Uterus (tissue), 4 donors: Measurements from ENCODE around the gene KCNQ1. TPM values are rescaled to one million over a fixed set of nuclear protein-coding genes. Genes with fewer than 3 reads are reported as not detected.
A peak's percentile ranks its signal among the peaks of the same experiment; 100 is the strongest.

Source experiments
- DNase-seq, 2 donors: peaks; one replicate each; pipeline ENCODE4 v3.0.0-alpha.2; 2019 to 2020
- H3K27ac ChIP-seq, 2 donors: fragments of 200-600 bp; sonication (generic); 1 replicate in 1 of 2; 2 replicates in 1 of 2; pipeline ENCODE4 v1.5.1; 2016 to 2018
- H3K27me3 ChIP-seq, 2 donors: fragments of 200-600 bp; sonication (generic); one replicate each; pipeline ENCODE4 v1.5.1; 2018 to 2019; ENCODE audit warnings: control low read depth in 1 of 2
- H3K36me3 ChIP-seq, 2 donors: fragments of 200-600 bp; sonication (generic); one replicate each; pipeline ENCODE4 v1.5.1; 2019; ENCODE audit warnings: control low read depth in 1 of 2
- H3K4me1 ChIP-seq, 2 donors: fragments of 200-600 bp; sonication (generic); one replicate each; pipeline ENCODE4 v1.5.1; 2018 to 2019; ENCODE audit warnings: control low read depth in 1 of 2
- H3K4me3 ChIP-seq, 2 donors: fragments of 200-600 bp; sonication (generic); 1 replicate in 1 of 2; 2 replicates in 1 of 2; pipeline ENCODE4 v1.5.1; 2018 to 2019; ENCODE audit warnings: mild to moderate bottlenecking in 1 of 2
- H3K9me3 ChIP-seq, 2 donors: fragments of 200-600 bp; sonication (generic); one replicate each; pipeline ENCODE4 v1.5.1; 2019; ENCODE audit warnings: control low read depth in 1 of 2
- POLR2A ChIP-seq, 2 donors: fragments of 450-650 bp; IDR thresholded peaks; one replicate each; pipeline ENCODE4 v1.6.1; 2016; ENCODE audit warnings: antibody characterized with exemption in 2 of 2, mild to moderate bottlenecking in 1 of 2, moderate library complexity in 1 of 2
- intact Hi-C: fragments of 100-400 bp; cut with DNase I; formaldehyde crosslinking; loops from one replicate; pipeline ENCODE4 v1.15.1; 2023; ENCODE audit warnings: low total_unique reads
- total RNA-seq, 4 donors: library from RNA; depleted of rRNA in 3 of 4; stranded (reverse); fragments of >200 nt in 3 of 4; gene quantifications; one replicate each; pipeline versions ENCODE4 v1.1.0 to v1.2.4, GENCODE V29; 2014 to 2023
- TF ChIP-seq, protein P1 (sequence below), 4 experiments: fragments of 200-600 bp in 2 of 4; fragments of 450-650 bp in 2 of 4; sonication (generic) in 2 of 4; IDR thresholded peaks; one replicate each; pipeline ENCODE4 v1.5.1; 2016 to 2019; ENCODE audit warnings: antibody characterized with exemption in 4 of 4, mild to moderate bottlenecking in 2 of 4, moderate library complexity in 1 of 4
- donor health status: DM: yes; HTN: yes; CAD: no.

Gene KCNQ1
- total RNA-seq, 4 donors from 2014 or later, result 2.6 to 10.4 (median 5.4) TPM

DNA sequence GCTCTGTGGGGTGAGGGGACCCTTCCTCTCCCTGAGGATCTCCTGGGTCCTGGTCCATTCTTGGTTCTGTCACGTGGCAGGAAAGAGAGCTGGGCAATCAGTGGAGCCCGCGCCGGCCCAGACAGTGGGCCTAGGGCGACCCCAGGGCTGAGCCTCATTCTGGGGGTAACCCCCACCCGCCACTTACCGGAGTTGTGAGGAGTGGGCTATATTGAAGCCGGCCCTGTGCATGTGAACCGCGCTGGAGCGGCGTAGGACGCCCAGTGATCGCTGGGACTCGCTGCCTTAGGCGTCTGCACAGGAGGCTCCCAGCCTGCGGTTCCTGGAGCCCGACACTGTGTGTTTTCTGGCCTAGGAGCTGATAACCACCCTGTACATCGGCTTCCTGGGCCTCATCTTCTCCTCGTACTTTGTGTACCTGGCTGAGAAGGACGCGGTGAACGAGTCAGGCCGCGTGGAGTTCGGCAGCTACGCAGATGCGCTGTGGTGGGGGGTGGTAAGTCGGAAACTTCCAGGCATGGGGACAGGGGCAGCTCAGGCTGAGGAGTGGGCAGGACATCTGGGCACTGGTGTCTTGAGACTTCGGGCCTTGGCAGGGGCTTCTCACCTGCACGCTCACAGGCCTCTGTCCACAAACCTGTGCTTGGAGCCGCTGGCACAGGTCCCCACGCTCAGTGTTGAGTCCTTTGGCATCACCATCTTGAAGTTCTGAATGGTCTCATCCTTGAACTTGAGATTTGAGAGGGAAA, 127.9 kb downstream of the KCNQ1 start:
- H3K4me1 ChIP-seq, result no peaks in the 10 kb centered on the region
- no peak for DNase-seq
- TF ChIP-seq, protein P1, sequence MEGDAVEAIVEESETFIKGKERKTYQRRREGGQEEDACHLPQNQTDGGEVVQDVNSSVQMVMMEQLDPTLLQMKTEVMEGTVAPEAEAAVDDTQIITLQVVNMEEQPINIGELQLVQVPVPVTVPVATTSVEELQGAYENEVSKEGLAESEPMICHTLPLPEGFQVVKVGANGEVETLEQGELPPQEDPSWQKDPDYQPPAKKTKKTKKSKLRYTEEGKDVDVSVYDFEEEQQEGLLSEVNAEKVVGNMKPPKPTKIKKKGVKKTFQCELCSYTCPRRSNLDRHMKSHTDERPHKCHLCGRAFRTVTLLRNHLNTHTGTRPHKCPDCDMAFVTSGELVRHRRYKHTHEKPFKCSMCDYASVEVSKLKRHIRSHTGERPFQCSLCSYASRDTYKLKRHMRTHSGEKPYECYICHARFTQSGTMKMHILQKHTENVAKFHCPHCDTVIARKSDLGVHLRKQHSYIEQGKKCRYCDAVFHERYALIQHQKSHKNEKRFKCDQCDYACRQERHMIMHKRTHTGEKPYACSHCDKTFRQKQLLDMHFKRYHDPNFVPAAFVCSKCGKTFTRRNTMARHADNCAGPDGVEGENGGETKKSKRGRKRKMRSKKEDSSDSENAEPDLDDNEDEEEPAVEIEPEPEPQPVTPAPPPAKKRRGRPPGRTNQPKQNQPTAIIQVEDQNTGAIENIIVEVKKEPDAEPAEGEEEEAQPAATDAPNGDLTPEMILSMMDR (IDR thresholded peaks at IDR 0.05), result no peak
- TF ChIP-seq POLR2A (IDR thresholded peaks at IDR 0.05), result no peak
- H3K9me3 ChIP-seq, result no peaks in the 10 kb centered on the region
- H3K27me3 ChIP-seq, result no peaks in the 10 kb centered on the region
- no peak overlapping the region for H3K4me3 ChIP-seq
- intact Hi-C loops, result no loop called here
- no peak overlapping the region for H3K27ac ChIP-seq
- H3K36me3 ChIP-seq, result no peaks in the 10 kb centered on the region

DNA sequence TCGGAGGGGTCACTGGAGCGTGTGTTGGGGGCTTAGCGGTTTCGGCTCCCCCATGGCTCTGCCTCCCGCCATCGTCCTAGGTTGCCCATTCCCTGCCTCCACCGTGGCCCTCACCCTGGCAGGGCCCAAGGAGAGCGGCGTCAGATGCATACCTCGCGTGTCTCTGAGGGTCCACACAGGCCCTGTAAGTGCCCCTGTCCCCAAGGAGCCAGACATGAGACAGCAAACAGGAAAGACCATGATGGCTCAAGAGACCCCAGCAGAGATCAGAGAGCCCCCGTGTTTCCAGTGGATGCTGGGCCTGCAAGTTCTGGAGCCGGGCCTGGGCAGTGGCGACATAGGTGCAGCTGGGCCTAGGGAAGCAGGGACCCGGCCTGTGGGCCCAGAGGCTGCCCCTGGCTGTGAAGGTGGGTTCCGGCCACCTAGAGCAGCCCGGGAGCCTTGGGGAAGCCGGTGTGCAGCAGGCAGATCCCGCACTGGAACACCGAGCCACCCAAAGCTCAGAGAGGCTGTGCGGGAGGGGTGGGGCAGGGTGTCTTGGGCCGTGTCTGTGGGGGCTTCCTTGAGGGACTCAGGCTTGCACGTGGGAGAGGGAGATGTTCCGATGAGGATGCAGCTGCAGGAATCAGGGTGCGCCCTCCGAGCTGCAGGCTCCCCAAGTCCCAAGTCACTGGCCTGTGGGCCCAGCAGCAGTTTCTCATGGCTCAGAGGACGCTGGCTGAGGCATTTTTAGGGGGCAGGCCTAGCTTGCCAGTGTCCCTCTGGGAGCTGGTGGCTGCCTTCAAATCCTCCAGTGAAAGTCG, 128.6 kb downstream of the KCNQ1 start:
- no peak overlapping the region for H3K4me3 ChIP-seq
- TF ChIP-seq POLR2A (IDR thresholded peaks at IDR 0.05), result no peak
- TF ChIP-seq, protein P1 (IDR thresholded peaks at IDR 0.05), result no peak
- H3K4me1 ChIP-seq, result no peaks in the 10 kb centered on the region
- DNase-seq, result peak in 1 of 2 donors; percentile 10
- intact Hi-C loops, result no loop called here
- H3K27me3 ChIP-seq, result no peaks in the 10 kb centered on the region
- H3K27ac ChIP-seq, result no peak overlapping the region
- no peaks in the 10 kb centered on the region for H3K9me3 ChIP-seq
- H3K36me3 ChIP-seq, result no peaks in the 10 kb centered on the region

DNA sequence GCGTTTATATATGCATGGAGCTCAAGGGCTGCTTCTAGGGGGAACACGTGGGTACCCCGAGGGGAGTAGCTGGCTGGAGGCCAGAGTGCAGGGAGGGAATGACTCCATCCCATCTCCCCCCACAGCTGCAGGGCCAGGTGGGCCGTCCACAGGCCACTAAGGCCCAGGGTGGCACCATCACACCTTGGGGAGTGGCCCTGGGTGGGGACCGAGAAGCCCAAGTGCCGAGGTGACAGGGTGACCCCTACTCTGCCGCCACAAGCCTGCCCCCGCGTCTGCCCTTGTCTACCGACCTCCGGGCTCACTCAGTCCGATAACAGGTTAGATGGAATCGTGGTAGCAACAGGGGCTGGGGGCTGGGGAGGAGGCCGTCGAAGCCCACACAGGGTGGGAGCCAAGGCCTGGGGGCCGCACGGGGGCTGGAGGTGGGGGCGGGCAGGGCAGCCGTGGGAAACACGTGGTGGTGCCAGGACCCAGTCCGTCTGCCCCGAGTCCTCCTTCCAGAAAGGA, 129.3 kb downstream of the KCNQ1 start:
- no peak overlapping the region for H3K4me3 ChIP-seq
- H3K27ac ChIP-seq, result no peak overlapping the region
- no peaks in the 10 kb centered on the region for H3K27me3 ChIP-seq
- no peaks in the 10 kb centered on the region for H3K9me3 ChIP-seq
- H3K4me1 ChIP-seq, result no peaks in the 10 kb centered on the region
- peak in 1 of 2 donors; percentile 13 for DNase-seq
- intact Hi-C loops, result no loop called here
- TF ChIP-seq, protein P1 (IDR thresholded peaks at IDR 0.05), result no peak
- no peak for TF ChIP-seq POLR2A (IDR thresholded peaks at IDR 0.05)
- no peaks in the 10 kb centered on the region for H3K36me3 ChIP-seq

DNA sequence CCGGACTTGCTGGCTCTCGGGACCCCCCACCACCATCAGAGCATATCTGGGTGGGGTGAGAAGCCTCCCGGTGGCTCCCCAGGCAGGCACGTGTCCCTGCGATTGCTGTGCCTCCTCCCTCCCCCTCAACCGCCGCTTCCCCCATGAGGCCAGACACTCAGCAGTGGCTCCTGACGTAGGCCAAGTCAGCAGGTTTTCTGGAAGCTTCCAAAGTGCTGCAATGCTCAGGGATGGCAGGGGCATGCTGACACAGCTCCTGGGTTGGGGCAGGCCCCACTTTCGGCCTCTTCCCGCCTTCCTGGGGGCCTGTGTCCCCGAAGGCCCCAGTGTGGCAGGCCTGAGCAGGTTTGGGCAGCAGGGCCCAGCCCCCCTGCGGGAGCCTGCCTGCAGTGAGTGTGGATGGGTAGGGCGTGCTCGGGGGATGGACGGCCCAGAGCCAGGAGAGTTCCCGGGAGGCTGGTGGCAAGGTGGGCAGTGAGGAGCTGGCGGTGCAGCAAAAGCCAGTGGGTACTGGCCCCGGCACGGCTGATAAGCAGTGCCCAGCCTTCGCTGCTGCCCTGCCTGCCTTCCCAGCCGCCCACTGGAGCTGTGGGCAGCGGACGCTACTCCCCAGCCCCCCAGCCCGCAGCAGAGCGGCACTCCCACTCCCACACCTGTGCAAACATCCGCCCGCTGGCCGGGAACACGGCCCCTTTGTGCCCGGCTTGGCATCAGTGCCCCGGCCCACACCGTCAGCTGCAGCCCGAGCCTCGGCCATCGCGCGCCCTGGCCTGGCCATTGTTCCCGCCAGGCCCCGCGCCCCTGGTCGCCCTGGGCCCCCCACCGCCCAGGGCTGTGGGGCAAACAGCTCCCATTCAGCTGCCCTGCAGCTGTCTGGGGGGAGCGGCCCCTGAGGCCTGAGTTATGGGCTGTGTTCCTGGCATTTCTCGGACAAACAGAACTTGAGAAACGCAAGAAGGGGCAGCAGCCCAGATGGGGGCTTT, 130.0 kb downstream of the KCNQ1 start:
- DNase-seq, result peak; percentile 7 to 11
- no peak for TF ChIP-seq POLR2A (IDR thresholded peaks at IDR 0.05)
- TF ChIP-seq, protein P1 (IDR thresholded peaks at IDR 0.05), result no peak

More for the DNA sequence above, 130.0 kb downstream of the KCNQ1 start:
- Histone ChIP-seq H3K27me3 (no peaks in the 10 kb centered on the region), H3K36me3 (no peaks in the 10 kb centered on the region), H3K4me1 (no peaks in the 10 kb centered on the region), H3K4me3 (no peak overlapping the region), H3K27ac (no peak overlapping the region), H3K9me3 (no peaks in the 10 kb centered on the region)
- intact Hi-C loops, result no loop called here
